SU-DHL-6 (cell line): ENCODE data around the gene FAM3A.

Experiments
- H2AFZ ChIP-seq: fragments of 200-600 bp; sonication (generic); 2 replicates; pipeline ENCODE4 v1.6.1; 2014; ENCODE audit warnings: low read depth, mild to moderate bottlenecking, moderate library complexity, mixed read lengths, antibody characterized with exemption, low read length; ENCODE audit not compliant: severe bottlenecking
- H3F3A ChIP-seq: fragments of 200-600 bp; shearing (Covaris generic); 2 replicates; pipeline ENCODE4 v1.6.0; 2016; ENCODE audit warnings: antibody characterized with exemption, mild to moderate bottlenecking; ENCODE audit not compliant: insufficient read depth
- H3K27ac ChIP-seq: fragments of 200-600 bp; sonication (generic); 2 replicates; pipeline ENCODE4 v1.5.1; 2016; ENCODE audit warnings: low read depth, mild to moderate bottlenecking, low read length, moderate library complexity, mixed read lengths
- H3K27me3 ChIP-seq: fragments of 200-600 bp; sonication (generic), shearing (Covaris generic); 2 replicates; pipeline ENCODE4 v1.6.0; 2014; ENCODE audit warnings: mild to moderate bottlenecking, low read length
- H3K36me3 ChIP-seq: fragments of 200-600 bp; sonication (generic); 2 replicates; pipeline ENCODE4 v1.6.1; 2014; ENCODE audit warnings: mild to moderate bottlenecking, low read length, mixed read lengths
- H3K4me2 ChIP-seq: fragments of 300-600, 200-600 bp; shearing (Covaris generic), sonication (generic); 2 replicates; pipeline ENCODE4 v1.6.0; 2014; ENCODE audit warnings: low read length, low read depth, mild to moderate bottlenecking; ENCODE audit not compliant: poor library complexity, severe bottlenecking
- H3K4me3 ChIP-seq: fragments of 200-600 bp; sonication (generic); 2 replicates; pipeline ENCODE4 v1.5.1; 2014; ENCODE audit warnings: antibody characterized with exemption, low read length, mild to moderate bottlenecking, mixed read lengths; ENCODE audit not compliant: insufficient read depth, poor library complexity, severe bottlenecking
- H3K79me2 ChIP-seq: fragments of 200-600 bp; sonication (generic); 2 replicates; pipeline ENCODE4 v1.6.1; 2014; ENCODE audit warnings: mild to moderate bottlenecking, low read length, moderate library complexity; ENCODE audit not compliant: insufficient read depth
- H3K9ac ChIP-seq: fragments of 200-600 bp; sonication (generic); 2 replicates; pipeline ENCODE4 v1.7.0; 2014; ENCODE audit warnings: mild to moderate bottlenecking, low read length
- H3K9me2 ChIP-seq: fragments of 200-600 bp; sonication (generic); replicated peaks from 2 replicates; pipeline ENCODE4 v1.6.1; 2014; ENCODE audit warnings: low read length; ENCODE audit not compliant: insufficient read depth
- H3K9me3 ChIP-seq: fragments of 200-600 bp; sonication (generic); 2 replicates; pipeline ENCODE4 v1.6.1; 2014; ENCODE audit warnings: low read length, mixed read lengths; ENCODE audit not compliant: insufficient read depth
- H4K20me1 ChIP-seq: fragments of 200-600 bp; sonication (generic); 2 replicates; pipeline ENCODE4 v1.6.1; 2014; ENCODE audit warnings: low read depth, mild to moderate bottlenecking, antibody characterized with exemption, low read length, moderate library complexity, mixed read lengths
- EZH2phosphoT487 ChIP-seq: fragments of 200-600 bp; sonication (generic), shearing (Covaris generic); conservative IDR thresholded peaks from 2 replicates; pipeline ENCODE4 v1.6.1; 2018; ENCODE audit warnings: mild to moderate bottlenecking, antibody characterized with exemption, low read length, moderate library complexity, mixed read lengths
- TF ChIP-seq, protein P1 (sequence below): fragments of 200-600 bp; sonication (generic); IDR thresholded peaks from one replicate; pipeline ENCODE4 v1.5.1; 2017; ENCODE audit warnings: antibody characterized with exemption, mild to moderate bottlenecking, low read length, moderate library complexity; ENCODE audit not compliant: insufficient read depth, poor library complexity, severe bottlenecking

FAM3A gene

DNA sequence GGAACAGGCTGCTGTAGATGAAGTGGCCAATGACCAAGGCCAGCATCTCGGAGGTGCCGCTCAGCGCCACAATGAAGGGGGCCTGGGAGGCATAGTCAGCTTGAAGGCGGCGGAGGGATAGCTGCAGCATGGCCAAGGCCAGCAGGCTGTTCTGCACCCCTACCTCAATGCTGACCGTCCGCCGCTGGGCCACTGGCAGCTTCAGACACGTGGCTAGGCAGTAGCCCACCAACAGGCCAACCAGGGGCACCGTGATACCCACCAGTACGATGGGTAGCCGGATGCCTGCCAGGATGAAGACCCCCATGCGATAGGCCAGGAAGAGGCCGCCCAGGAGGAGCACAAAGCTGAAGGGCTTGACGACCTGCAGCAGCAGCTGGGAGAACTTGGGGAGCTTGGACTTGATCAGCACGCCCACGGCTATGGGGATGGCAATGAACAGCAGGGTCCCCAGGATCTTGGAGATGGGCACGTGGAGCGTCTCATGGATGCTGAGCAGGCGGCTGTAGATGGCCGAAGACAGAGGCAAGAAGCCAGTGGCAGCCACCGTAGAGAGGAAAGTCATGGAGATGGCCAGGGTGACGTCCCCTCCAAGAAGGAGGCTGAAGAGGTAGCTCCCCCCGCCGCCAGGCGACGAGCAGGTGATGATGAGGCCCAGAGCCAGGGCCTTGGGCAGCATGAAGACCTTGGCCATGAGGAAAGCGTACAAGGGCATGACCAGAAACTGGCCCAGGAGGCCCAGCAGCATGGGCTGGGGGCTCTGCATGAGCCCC is 28.3 kb downstream of the FAM3A start:
- TF ChIP-seq EZH2phosphoT487 = no peak
- TF ChIP-seq, protein P1, sequence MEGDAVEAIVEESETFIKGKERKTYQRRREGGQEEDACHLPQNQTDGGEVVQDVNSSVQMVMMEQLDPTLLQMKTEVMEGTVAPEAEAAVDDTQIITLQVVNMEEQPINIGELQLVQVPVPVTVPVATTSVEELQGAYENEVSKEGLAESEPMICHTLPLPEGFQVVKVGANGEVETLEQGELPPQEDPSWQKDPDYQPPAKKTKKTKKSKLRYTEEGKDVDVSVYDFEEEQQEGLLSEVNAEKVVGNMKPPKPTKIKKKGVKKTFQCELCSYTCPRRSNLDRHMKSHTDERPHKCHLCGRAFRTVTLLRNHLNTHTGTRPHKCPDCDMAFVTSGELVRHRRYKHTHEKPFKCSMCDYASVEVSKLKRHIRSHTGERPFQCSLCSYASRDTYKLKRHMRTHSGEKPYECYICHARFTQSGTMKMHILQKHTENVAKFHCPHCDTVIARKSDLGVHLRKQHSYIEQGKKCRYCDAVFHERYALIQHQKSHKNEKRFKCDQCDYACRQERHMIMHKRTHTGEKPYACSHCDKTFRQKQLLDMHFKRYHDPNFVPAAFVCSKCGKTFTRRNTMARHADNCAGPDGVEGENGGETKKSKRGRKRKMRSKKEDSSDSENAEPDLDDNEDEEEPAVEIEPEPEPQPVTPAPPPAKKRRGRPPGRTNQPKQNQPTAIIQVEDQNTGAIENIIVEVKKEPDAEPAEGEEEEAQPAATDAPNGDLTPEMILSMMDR = no peak
- H2AFZ ChIP-seq = no peak overlapping the region
- peaks cover 18% of the 10 kb centered on the region for H3K79me2 ChIP-seq
- no peaks in the 10 kb centered on the region for H3K9me3 ChIP-seq
- H3K27me3 ChIP-seq = no peaks in the 10 kb centered on the region
- H3F3A ChIP-seq = peaks cover 15% of the 10 kb centered on the region
- no peaks in the 10 kb centered on the region for H4K20me1 ChIP-seq
- no peaks in the 10 kb centered on the region for H3K36me3 ChIP-seq
- H3K27ac ChIP-seq = peak overlapping the region; percentile 78
- peak overlapping the region; percentile 100; the same call in 1 of the 2 replicates for H3K9ac ChIP-seq
- no peak overlapping the region for H3K4me3 ChIP-seq
- no peaks in the 10 kb centered on the region for H3K9me2 ChIP-seq
- H3K4me2 ChIP-seq = peak overlapping the region; percentile 64

DNA sequence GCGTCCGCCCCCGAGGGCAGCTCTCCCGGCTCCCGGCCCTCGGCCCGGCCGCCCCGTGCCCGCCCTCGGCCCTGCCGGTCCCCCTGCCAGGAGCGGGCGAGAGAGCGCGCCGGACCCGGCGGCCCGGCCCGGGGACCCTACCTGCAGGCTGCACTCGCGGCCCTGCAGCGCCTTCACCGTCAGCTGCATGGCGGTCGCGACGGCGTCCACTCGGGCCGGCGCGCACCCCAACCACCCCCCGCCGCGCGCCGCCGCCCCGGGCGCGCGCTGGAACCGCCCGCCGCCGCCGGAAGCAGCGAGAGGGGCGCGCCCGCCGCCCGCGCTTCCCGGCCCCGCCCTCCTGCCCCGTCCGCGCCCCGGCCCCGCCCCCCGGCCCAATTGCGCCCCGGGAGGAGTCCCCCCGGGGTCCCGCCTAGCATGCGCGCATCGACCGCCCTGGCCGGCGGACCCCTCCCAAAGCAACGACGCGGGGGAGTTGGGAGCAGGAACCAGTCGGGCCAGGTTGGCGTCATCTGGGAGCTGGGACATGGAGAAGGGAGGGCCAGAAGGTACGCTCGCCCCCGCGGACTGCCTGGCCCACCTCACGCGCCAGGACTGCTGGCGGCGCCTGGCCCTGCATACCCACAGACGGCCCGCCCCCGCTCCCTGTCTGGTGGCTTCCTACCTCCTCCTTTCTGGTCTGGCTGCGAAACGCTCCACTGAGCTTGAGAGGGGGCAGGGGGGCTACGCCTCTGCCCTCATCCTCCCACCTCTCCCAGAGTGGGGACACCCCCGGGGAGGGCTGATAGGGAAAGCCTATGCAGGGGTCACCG is 29.4 kb downstream of the FAM3A start, which contains the start of gene UBL4A:
UBL4A (minus strand) TSS at position 220 of the 812 bp plus-strand sequence; CDS start at position 189, 31 bp downstream.
- Histone ChIP-seq H3K4me2 (peak within 1 kb of the TSS; percentile 89), H3K4me3 (peak within 1 kb of the TSS; percentile 74), H3K27me3 (no peaks in the 10 kb centered on the region), H4K20me1 (no peaks in the 10 kb centered on the region), H3K9me2 (no peaks in the 10 kb centered on the region), H3K27ac (peak within 1 kb of the TSS; percentile 82), H3K9ac (peak within 1 kb of the TSS; percentile 100), H3F3A (peaks cover 17% of the 10 kb centered on the region), H3K36me3 (no peaks in the 10 kb centered on the region), H2AFZ (no peak within 1 kb of the TSS), H3K9me3 (no peaks in the 10 kb centered on the region), H3K79me2 (peaks cover 18% of the 10 kb centered on the region)
- TF ChIP-seq EZH2phosphoT487 = no peak
- TF ChIP-seq, protein P1 = no peak

DNA sequence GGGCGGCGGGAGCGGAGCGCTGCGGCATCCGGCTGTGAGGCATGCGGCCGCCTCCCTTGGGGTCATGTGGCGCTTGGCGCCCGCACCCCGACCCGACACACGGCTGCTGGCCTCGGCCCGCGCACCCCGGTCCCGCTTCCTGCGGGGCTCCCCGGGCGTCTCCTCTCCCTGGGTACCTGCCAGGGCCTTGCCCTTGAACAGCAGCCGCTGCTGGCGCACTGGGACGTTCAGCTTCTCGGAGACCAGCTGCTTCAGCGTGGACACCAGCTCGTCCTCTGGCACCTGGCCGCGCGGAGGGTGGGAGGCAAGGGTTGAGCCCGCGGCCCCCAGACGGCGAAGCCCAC is 30.0 kb downstream of the FAM3A start:
- no peak overlapping the region for H2AFZ ChIP-seq
- H3K79me2 ChIP-seq = peaks cover 18% of the 10 kb centered on the region
- TF ChIP-seq EZH2phosphoT487 = no peak
- TF ChIP-seq, protein P1 = no peak
- H3F3A ChIP-seq = peaks cover 17% of the 10 kb centered on the region
- H3K27me3 ChIP-seq = no peaks in the 10 kb centered on the region
- peak overlapping the region; percentile 100 for H3K9ac ChIP-seq
- H3K36me3 ChIP-seq = no peaks in the 10 kb centered on the region
- H3K4me3 ChIP-seq = peak overlapping the region; percentile 74
- H3K27ac ChIP-seq = peak overlapping the region; percentile 82
- H3K9me3 ChIP-seq = no peaks in the 10 kb centered on the region
- no peaks in the 10 kb centered on the region for H3K9me2 ChIP-seq
- H3K4me2 ChIP-seq = peak overlapping the region; percentile 89
- H4K20me1 ChIP-seq = no peaks in the 10 kb centered on the region
